HepG2 (cell line): ENCODE results near the gene RASSF7.

Source experiments
- HOXA3 ChIP-seq: sonication (generic); formaldehyde crosslinking; IDR thresholded peaks from 2 replicates; pipeline ENCODE4 v1.5.0; 2020; ENCODE audit warnings: missing genetic modification reagents
- TF ChIP-seq, protein P1 (sequence below): sonication (generic); formaldehyde crosslinking; IDR thresholded peaks from 2 replicates; pipeline ENCODE4 v1.5.0; 2020; ENCODE audit warnings: mild to moderate bottlenecking, missing genetic modification reagents, moderate library complexity
- TF ChIP-seq, protein P2 (sequence below), 2 experiments: fragments of 450-650 bp in 1 of 2; sonication (generic) in 1 of 2; formaldehyde crosslinking in 1 of 2; IDR thresholded peaks; 2 replicates each; pipeline versions ENCODE4 v1.6.1 to v1.8.0; 2016 to 2022; ENCODE audit warnings: antibody characterized with exemption in 1 of 2, mild to moderate bottlenecking in 1 of 2, missing genetic modification reagents in 1 of 2

DNA sequence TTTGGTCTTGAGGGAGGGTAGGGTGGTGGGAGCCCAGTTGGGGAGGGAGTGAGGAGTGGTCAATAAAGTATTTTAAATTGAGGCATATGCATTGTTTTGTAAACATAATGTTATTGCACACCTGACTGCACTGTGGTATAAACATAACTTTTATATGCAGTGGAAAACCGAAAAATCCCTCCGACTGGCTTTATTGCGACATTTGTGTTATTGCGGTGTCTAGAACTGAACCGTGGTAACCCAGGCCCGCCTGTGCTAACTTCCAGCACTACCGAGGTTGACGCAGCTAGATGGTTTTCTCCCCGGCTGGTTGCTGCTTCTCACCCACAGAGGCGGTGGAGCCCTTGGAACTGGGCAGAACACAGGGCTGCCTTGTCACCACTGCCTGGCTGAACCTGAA is 46.2 kb upstream of the RASSF7 start:
- no peak for TF ChIP-seq HOXA3 (CRISPR knock-in tag)
- TF ChIP-seq, protein P1, sequence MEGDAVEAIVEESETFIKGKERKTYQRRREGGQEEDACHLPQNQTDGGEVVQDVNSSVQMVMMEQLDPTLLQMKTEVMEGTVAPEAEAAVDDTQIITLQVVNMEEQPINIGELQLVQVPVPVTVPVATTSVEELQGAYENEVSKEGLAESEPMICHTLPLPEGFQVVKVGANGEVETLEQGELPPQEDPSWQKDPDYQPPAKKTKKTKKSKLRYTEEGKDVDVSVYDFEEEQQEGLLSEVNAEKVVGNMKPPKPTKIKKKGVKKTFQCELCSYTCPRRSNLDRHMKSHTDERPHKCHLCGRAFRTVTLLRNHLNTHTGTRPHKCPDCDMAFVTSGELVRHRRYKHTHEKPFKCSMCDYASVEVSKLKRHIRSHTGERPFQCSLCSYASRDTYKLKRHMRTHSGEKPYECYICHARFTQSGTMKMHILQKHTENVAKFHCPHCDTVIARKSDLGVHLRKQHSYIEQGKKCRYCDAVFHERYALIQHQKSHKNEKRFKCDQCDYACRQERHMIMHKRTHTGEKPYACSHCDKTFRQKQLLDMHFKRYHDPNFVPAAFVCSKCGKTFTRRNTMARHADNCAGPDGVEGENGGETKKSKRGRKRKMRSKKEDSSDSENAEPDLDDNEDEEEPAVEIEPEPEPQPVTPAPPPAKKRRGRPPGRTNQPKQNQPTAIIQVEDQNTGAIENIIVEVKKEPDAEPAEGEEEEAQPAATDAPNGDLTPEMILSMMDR (CRISPR knock-in tag): no peak
- TF ChIP-seq, protein P2, sequence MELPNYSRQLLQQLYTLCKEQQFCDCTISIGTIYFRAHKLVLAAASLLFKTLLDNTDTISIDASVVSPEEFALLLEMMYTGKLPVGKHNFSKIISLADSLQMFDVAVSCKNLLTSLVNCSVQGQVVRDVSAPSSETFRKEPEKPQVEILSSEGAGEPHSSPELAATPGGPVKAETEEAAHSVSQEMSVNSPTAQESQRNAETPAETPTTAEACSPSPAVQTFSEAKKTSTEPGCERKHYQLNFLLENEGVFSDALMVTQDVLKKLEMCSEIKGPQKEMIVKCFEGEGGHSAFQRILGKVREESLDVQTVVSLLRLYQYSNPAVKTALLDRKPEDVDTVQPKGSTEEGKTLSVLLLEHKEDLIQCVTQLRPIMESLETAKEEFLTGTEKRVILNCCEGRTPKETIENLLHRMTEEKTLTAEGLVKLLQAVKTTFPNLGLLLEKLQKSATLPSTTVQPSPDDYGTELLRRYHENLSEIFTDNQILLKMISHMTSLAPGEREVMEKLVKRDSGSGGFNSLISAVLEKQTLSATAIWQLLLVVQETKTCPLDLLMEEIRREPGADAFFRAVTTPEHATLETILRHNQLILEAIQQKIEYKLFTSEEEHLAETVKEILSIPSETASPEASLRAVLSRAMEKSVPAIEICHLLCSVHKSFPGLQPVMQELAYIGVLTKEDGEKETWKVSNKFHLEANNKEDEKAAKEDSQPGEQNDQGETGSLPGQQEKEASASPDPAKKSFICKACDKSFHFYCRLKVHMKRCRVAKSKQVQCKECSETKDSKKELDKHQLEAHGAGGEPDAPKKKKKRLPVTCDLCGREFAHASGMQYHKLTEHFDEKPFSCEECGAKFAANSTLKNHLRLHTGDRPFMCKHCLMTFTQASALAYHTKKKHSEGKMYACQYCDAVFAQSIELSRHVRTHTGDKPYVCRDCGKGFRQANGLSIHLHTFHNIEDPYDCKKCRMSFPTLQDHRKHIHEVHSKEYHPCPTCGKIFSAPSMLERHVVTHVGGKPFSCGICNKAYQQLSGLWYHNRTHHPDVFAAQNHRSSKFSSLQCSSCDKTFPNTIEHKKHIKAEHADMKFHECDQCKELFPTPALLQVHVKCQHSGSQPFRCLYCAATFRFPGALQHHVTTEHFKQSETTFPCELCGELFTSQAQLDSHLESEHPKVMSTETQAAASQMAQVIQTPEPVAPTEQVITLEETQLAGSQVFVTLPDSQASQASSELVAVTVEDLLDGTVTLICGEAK (IDR thresholded peaks at IDR 0.05): no peak
- TF ChIP-seq, protein P2 (CRISPR knock-in tag; IDR thresholded peaks at IDR 0.05): no peak
